ENCODE results near the gene ZFAND3. TPM values are rescaled to one million over a fixed set of nuclear protein-coding genes. Genes with fewer than 3 reads are reported as not detected.

ZFAND3 gene
- polyA plus RNA-seq, 1 donor from 2014 or later: 6.4 TPM

DNA sequence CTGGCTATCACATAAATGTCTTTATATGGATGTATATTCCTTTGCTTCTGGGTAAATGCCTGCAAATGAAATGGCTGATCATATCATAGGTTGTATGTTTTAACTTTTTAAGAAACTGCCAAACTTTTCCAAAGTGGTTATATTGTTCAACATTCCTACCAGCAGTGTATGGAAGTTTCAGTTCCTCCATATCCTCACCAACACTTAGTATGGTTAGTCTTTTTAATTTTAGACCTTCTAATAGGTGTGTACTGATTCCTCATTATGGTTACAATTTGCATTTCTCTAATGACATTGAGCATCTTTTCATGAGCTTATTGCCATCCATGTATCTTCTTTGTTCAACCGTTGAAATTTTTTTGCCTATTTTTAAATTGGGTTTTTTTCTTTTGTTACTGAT lies 155.4 kb downstream of the ZFAND3 start:
- Mint-ChIP-seq H3K4me3 (no peak overlapping the region), H3K27me3 (no peaks in the 10 kb centered on the region), H3K27ac (no peak overlapping the region), H3K36me3 (peaks cover 17% of the 10 kb centered on the region), H3K9me3 (peaks cover 3 to 12% (median 4%) of the 10 kb centered on the region in 3 donors), H3K4me1 (peaks cover 27 to 40% (median 28%) of the 10 kb centered on the region in 3 donors)

DNA sequence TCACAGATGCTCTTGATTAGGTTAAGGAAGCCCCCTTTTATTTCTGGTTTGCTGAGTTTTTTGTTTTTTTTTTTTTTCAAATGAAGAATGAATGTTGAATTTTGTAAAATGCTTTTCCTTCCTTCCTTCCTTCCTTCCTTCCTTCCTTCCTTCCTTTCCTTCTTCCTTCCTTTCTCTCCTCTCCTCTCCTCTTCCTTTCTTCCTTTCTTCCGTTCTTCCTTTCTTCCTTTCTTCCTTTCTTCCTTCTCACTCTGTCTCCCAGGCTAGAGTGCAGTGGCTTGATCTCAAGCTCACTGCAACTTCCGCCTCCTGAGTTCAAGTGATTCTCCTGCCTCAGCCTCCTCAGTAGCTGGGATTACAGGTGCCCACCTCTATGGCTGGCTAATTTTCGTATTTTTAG lies 158.2 kb downstream of the ZFAND3 start:
- peak overlapping the region in 2 of 4 donors; percentile 78 to 82 for H3K4me3 Mint-ChIP-seq
- no peak overlapping the region for H3K27ac Mint-ChIP-seq

DNA sequence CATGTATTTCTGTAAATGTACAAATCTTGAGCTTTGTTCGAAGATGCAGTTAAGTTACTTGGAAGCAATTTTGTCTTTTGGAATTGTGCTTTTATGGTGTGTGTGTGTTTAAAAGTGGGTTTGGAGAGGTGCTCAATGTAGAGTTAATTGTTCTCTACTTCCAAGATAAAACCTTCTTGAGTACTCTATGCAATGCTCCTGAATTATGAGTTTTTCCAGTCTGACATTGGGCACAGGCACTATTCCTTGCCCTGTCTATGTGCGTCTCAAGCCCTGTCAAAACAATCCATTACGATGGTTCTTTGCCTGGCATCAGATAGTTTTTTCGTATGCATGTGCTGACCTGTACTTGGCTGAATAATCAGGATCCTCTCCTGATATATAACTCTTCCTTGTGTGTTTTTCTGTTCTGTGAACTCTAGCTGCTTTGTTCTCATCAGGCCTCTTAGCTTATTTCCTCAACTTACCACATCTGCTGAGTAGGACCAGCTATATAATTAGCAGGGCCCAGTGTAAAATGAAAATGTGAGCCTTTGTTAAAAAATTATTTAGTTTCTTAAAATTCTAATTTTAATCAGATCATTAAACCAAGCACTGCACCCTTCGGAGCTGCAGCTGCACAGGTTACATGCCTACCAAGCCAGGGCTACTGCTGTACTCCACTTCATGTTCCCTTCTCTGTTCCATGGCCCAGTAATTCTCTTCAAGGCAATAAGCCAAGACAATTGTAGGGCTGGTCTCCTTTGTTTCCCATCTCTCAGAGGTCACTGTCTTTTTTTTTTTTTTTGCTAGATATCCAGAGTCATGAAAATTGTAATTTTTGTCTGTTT lies 160.1 kb downstream of the ZFAND3 start:
- H3K9me3 Mint-ChIP-seq: peaks cover 3 to 8% (median 4%) of the 10 kb centered on the region in 3 donors
- peaks cover 13% of the 10 kb centered on the region for H3K36me3 Mint-ChIP-seq
- H3K4me1 Mint-ChIP-seq: peaks cover 35 to 53% (median 37%) of the 10 kb centered on the region in 3 donors
- no peak overlapping the region for H3K4me3 Mint-ChIP-seq
- peak overlapping the region in 1 of 3 donors; percentile 7 for H3K27ac Mint-ChIP-seq
- no peaks in the 10 kb centered on the region for H3K27me3 Mint-ChIP-seq

More for the DNA sequence above, 158.2 kb downstream of the ZFAND3 start:
- H3K27me3 Mint-ChIP-seq: no peaks in the 10 kb centered on the region
- H3K4me1 Mint-ChIP-seq: peaks cover 32 to 45% (median 35%) of the 10 kb centered on the region in 3 donors
- peaks cover 13% of the 10 kb centered on the region for H3K36me3 Mint-ChIP-seq
- H3K9me3 Mint-ChIP-seq: peaks cover 3 to 12% (median 4%) of the 10 kb centered on the region in 3 donors

DNA sequence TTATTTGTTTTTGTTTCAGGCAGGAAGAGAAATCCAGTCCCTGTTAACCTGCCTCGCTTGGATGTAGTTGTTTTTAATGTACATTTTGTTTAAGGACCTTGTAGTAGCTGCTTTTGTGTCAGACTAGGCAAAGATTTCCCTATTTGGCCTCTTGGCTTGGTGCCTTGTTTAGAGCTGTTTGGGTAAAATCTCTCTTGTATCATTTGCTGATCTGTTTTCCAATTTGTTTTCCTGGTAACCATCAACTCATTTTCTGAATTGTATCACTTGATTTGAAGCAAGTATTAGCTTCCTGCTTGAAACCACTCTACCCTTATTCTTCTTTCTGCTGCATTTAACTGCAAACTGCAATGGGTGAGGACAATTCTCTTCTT lies 160.7 kb downstream of the ZFAND3 start:
- no peaks in the 10 kb centered on the region for H3K27me3 Mint-ChIP-seq
- H3K27ac Mint-ChIP-seq: peak overlapping the region in 1 of 3 donors; percentile 7
- peaks cover 12% of the 10 kb centered on the region for H3K36me3 Mint-ChIP-seq
- H3K9me3 Mint-ChIP-seq: peaks cover 3 to 7% (median 4%) of the 10 kb centered on the region in 3 donors
- H3K4me3 Mint-ChIP-seq: no peak overlapping the region
- peaks cover 35 to 54% (median 37%) of the 10 kb centered on the region in 3 donors for H3K4me1 Mint-ChIP-seq

DNA sequence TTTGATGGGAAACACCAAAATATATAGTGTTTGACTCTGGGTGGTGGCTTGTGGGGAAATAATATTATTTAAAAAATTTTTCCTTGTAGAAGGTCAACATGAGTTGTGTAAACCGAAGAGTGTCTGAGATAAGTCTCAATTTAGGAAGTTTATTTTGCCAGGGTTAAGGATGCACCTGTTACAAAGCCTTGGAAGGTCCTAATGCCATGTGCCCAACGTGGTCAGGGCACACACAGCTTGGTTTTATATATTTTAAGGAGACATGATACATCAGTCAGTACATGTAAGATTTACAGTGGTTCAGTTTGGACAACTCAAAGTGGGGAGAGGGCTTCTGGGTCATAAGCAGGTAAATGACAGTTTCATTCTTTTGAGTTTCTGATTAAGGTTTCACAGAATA lies 162.1 kb downstream of the ZFAND3 start:
- peaks cover 38 to 58% (median 40%) of the 10 kb centered on the region in 3 donors for H3K4me1 Mint-ChIP-seq
- H3K36me3 Mint-ChIP-seq: peaks cover 2% of the 10 kb centered on the region
- no peak overlapping the region for H3K27ac Mint-ChIP-seq
- H3K4me3 Mint-ChIP-seq: no peak overlapping the region
- H3K27me3 Mint-ChIP-seq: no peaks in the 10 kb centered on the region
- peaks cover 0 to 2% (median under 1%) of the 10 kb centered on the region in 3 donors for H3K9me3 Mint-ChIP-seq

DNA sequence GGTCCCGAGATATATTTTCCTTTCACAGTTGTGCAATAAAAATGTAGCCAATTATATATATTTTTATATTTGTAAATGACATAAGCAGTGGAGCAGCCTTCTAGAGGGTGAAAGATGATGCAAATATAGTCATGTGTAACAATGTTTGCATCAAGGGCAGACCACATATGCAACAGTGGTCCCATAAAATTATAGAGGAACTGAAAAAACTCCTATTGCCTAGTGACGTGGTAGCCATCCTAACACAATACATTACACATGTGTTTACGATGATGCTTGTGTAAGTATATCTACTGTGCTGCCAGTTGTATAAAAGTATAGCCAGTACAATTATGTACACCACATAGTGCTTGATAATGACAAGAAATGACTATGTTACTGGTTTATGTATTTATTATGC lies 162.8 kb downstream of the ZFAND3 start:
- H3K9me3 Mint-ChIP-seq: peaks cover 0 to 2% (median 0%) of the 10 kb centered on the region in 3 donors

DNA sequence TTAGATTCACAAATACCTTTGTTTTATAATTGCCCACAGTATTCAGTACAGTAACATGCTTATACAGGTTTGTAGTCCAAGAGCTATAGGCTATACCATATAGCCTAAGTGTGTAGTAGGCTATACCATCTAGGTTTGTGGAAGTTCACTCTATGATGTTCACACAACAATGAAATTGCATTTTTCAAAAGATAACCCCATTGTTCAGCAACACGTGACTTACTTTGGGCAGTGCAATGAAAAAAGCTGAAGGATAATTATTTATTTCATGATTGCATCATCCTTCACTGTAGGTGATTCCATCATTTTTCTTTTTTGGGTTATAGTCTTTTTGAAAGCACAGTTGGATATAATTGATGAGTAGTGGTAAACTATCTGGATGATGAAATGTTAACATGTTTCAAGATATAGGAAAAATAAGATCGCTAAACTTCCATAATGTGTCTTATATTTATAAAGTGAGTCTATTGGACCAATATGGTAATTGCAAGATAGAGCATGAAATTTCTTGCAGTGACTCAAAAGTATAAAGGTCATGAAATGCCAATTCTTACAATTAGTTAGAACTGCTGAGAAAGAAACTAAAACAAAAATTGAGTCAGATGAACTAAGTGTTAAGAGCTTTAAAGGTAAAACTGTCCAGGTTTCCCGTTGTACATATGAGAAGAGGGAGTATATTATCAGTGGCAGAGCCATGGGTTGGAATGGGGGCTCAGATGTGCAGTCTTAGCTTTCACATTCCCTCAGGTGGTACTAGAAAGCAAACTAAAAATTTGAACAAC lies 164.4 kb downstream of the ZFAND3 start:
- Mint-ChIP-seq H3K4me3 (peak overlapping the region in 1 of 4 donors; percentile 24), H3K27ac (no peak overlapping the region), H3K36me3 (no peaks in the 10 kb centered on the region), H3K9me3 (no peaks in the 10 kb centered on the region), H3K4me1 (peaks cover 34 to 65% (median 46%) of the 10 kb centered on the region in 3 donors), H3K27me3 (no peaks in the 10 kb centered on the region)

More for the DNA sequence above, 162.8 kb downstream of the ZFAND3 start:
- H3K36me3 Mint-ChIP-seq: peaks cover 2% of the 10 kb centered on the region
- peaks cover 37 to 63% (median 44%) of the 10 kb centered on the region in 3 donors for H3K4me1 Mint-ChIP-seq
- no peak overlapping the region for H3K27ac Mint-ChIP-seq
- no peak overlapping the region for H3K4me3 Mint-ChIP-seq
- H3K27me3 Mint-ChIP-seq: no peaks in the 10 kb centered on the region

DNA sequence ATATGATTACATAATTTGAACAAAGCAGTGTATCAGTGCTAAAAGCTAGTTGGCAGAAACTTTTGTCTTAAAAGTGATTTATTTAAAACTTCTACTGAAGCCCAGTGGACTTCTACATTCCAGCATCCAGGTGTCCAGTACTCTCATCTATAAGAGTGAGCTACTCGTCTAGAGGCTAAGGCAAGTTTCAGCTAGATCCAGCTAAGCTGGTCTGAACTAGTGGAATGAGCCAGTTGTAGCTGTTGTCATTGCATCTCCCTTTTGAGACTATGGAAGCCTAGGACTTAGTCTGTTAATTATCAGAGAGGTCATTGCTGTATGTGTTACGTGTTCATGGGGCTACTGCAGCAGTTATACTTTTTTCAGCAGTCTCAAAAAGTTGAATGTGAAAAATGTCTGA lies 165.1 kb downstream of the ZFAND3 start:
- Mint-ChIP-seq H3K4me3 (no peak overlapping the region), H3K36me3 (no peaks in the 10 kb centered on the region), H3K27ac (peak overlapping the region in 1 of 3 donors; percentile 35), H3K4me1 (peaks cover 27 to 64% (median 42%) of the 10 kb centered on the region in 3 donors), H3K9me3 (no peaks in the 10 kb centered on the region), H3K27me3 (no peaks in the 10 kb centered on the region)

DNA sequence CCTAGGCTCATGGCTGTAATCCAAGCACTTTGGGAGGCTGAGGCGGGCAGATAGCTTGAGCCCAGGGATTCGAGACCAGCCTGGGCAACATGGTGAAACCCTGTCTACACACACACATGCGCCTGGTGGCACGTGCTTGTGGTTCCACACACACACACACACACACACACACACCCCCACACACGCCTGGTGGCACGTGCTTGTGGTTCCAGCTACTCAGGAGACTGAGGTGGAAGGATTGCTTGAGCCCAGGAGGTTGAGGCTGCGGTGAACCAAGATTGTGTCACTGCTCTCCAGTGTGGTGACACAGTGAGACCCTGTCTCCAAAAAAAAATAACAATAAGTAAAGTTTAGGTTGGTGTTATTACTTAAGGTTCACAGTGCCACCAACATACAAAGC lies 165.8 kb downstream of the ZFAND3 start:
- H3K27me3 Mint-ChIP-seq: no peaks in the 10 kb centered on the region
- no peak overlapping the region for H3K27ac Mint-ChIP-seq
- no peaks in the 10 kb centered on the region for H3K36me3 Mint-ChIP-seq
- no peaks in the 10 kb centered on the region for H3K9me3 Mint-ChIP-seq
- peaks cover 29 to 63% (median 38%) of the 10 kb centered on the region in 3 donors for H3K4me1 Mint-ChIP-seq
- no peak overlapping the region for H3K4me3 Mint-ChIP-seq

DNA sequence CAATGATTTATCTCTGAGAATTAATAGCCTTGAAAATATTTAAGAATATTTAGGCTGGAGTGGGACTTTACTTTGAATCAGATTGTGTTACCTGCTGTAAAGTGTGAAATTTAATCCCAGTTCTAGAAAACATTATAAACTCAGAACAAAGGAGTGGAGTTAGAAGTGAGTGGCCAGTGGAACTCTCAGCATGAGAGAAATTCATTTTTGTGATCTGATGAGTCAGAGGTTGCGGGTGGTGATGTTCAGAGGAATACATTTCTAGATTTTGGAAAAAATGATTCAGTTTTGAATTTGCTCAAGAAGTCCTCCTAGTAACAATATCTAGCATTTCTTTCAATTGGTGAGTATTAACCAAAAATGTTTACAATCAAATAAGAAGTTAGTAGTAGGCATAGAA lies 167.5 kb downstream of the ZFAND3 start:
- Mint-ChIP-seq H3K36me3 (no peaks in the 10 kb centered on the region), H3K9me3 (no peaks in the 10 kb centered on the region), H3K4me3 (no peak overlapping the region), H3K27me3 (no peaks in the 10 kb centered on the region), H3K4me1 (peaks cover 21 to 49% (median 32%) of the 10 kb centered on the region in 3 donors), H3K27ac (peak overlapping the region in 1 of 3 donors; percentile 86)

DNA sequence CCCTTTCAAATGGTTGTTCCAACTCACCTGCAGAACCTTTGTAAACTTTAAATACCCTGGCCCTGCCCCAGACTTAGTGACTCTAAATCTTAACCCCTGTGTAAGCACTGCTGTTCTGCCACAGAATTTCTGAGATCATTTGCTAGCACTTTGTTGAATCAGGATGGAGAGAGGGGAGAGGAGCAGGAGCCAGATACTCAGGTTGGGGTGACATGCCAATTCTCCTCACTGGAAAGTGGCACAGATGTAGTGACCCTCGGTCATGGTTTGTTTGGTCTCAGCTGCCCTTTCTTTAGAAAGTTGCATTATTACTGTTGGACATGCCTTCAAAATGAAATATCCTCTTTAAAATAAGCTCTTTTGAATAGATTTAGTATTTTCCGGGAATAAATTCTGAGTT lies 168.0 kb downstream of the ZFAND3 start:
- Mint-ChIP-seq H3K36me3 (no peaks in the 10 kb centered on the region), H3K4me1 (peaks cover 19 to 53% (median 32%) of the 10 kb centered on the region in 3 donors), H3K27ac (peak overlapping the region in 1 of 3 donors; percentile 86), H3K9me3 (no peaks in the 10 kb centered on the region), H3K27me3 (no peaks in the 10 kb centered on the region), H3K4me3 (no peak overlapping the region)

DNA sequence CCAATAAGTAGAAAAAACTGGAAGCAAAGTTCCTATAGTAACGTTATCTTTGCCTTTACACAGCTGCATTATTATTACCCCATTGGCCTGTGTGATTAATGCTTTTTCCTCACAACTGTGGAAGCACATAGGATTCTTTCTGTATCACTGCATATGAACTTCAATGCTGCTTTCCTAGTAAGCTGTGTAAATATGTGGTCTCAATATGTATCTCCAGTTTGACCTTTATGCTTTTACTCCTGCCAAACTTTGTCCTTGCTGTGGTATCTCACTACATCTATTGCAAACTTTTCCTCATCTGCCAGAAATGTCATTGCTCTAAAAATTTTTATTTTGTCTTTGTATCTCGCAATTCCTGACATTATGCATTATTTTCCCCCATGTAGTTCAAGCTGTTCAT lies 168.6 kb downstream of the ZFAND3 start:
- H3K27ac Mint-ChIP-seq: no peak overlapping the region
- no peaks in the 10 kb centered on the region for H3K27me3 Mint-ChIP-seq
- H3K36me3 Mint-ChIP-seq: no peaks in the 10 kb centered on the region
- H3K4me3 Mint-ChIP-seq: no peak overlapping the region
- peaks cover 19 to 56% (median 32%) of the 10 kb centered on the region in 3 donors for H3K4me1 Mint-ChIP-seq
- no peaks in the 10 kb centered on the region for H3K9me3 Mint-ChIP-seq

DNA sequence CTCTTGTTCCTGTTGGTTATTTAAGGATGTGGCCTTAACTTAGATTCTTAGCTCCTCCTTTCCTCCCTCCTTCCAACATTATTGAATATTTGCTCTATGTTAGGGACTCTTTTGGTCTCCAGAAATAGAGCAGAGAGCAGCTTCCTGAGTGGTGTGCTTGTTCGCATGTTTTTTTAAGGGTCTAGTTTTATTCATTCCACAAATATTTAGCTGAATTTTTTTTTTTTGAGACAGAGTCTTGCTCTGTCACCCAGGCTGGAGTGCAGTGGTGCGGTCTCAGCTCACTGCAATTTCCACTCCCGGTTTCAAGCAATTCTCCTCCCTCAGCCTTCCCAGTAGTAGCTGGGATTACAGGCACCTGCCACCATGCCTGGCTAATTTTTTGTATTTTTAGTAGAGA lies 169.2 kb downstream of the ZFAND3 start:
- Mint-ChIP-seq H3K27me3 (no peaks in the 10 kb centered on the region), H3K4me3 (peak overlapping the region in 1 of 4 donors; percentile 9), H3K36me3 (no peaks in the 10 kb centered on the region), H3K27ac (peak overlapping the region in 2 of 3 donors; percentile 9 to 67), H3K4me1 (peaks cover 19 to 53% (median 32%) of the 10 kb centered on the region in 3 donors), H3K9me3 (no peaks in the 10 kb centered on the region)

DNA sequence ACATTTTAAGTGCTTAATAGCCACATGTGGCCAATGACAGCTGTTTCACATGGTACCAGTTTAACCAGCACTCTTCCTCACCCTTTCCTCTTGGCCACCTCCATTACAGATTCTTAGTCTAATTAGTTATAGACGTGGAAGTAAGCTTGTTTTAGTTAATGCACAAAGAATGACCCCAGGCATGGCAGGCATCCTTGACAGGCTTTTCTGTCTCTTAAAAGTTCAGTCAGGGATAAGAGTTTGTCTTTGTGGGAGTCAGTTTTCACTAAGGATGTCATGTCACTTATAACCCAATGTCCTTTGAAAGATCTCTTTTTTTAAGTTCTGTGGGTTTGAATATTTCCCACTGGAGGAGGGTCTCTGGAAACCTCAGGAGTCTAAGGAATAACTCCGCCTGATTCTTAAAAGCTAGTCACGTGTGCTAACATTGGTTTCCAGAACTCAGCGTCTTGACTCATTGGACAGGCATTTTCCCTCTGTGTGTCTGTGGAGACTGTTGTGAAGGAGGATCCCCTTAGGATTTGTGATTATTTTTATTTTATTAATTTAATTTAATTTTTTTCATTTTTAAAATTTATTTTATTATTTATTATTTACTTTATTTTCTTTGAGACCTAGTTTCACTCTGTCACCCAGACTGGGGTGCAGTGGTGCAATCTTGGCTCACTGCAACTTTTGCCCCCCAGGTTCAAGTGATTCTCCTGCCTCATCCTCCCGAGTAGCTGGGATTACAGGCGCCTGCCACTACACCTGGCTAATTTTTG lies 171.4 kb downstream of the ZFAND3 start:
- Mint-ChIP-seq H3K27ac (no peak overlapping the region), H3K4me1 (peaks cover 15 to 48% (median 37%) of the 10 kb centered on the region in 3 donors), H3K36me3 (no peaks in the 10 kb centered on the region), H3K9me3 (no peaks in the 10 kb centered on the region), H3K4me3 (no peak overlapping the region), H3K27me3 (no peaks in the 10 kb centered on the region)

All from IgD-negative memory B cell (primary cell).